Measurements from ENCODE around the gene RAB1B.

RAB1B gene

GRCh38 chr11:66325263-66325671, 56.8 kb downstream of the RAB1B start:
- DNase-seq, result no peak

GRCh38 chr11:66326261-66327111, 58.0 kb downstream of the RAB1B start:
- no peak for DNase-seq
